ENCODE data around the gene HSPA2. TPM values are rescaled to one million over a fixed set of nuclear protein-coding genes. Genes with fewer than 3 reads are reported as not detected.

HSPA2 gene
- total RNA-seq, 4 donors from 2014 or later: 79.3 to 111 (median 98.9) TPM

DNA sequence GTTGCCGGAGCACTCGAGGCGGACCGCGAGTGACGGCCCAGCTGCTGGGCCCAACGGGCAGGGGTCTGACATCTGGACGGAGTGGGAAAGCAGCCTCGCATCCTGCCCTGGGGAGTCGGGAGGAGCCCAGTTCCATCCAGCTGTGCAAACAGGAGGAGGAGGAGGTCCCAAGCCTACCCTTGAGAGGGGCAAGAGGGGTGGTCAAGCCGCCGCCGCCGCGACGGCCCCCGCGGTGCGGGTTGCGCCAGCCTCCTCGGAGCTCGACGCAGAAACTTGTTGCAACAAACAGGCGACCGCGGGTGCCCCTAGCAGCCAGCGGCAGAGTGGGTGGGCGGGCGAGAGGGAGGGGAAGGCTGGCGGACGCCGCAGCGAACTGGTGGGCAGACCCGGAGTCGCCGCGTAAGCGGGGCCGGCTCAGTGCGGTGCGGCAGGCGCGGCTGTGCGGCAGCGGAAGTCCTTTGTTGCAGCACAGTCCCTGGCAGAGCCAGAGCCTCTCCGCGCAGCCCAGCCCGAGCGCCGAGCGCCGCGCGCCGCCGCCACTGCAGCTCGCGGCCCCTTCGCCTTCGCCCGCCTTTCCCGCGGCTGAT, 36.1 kb upstream of the HSPA2 start, which contains the start of gene ZBTB1:
TSS of gene ZBTB1 (plus strand) at position 461 of the 587 bp plus-strand sequence. CDS start 16,735 bp downstream, outside the sequence.
- 0 to 1% methylated on average over 24 to 45 of the region's 63 CpGs for whole genome bisulfite sequencing, 2 donors
- Histone ChIP-seq H3K27ac (peak within 1 kb of the TSS; percentile 96 to 100 (median 100)), H3K4me1 (peaks cover 0 to 72% (median 46%) of the 10 kb centered on the region in 4 donors), H3K27me3 (no peaks in the 10 kb centered on the region), H3K9me3 (no peaks in the 10 kb centered on the region), H3K4me3 (peak within 1 kb of the TSS; percentile 64 to 99 (median 94)), H3K36me3 (no peaks in the 10 kb centered on the region)
- TF ChIP-seq, protein P1, sequence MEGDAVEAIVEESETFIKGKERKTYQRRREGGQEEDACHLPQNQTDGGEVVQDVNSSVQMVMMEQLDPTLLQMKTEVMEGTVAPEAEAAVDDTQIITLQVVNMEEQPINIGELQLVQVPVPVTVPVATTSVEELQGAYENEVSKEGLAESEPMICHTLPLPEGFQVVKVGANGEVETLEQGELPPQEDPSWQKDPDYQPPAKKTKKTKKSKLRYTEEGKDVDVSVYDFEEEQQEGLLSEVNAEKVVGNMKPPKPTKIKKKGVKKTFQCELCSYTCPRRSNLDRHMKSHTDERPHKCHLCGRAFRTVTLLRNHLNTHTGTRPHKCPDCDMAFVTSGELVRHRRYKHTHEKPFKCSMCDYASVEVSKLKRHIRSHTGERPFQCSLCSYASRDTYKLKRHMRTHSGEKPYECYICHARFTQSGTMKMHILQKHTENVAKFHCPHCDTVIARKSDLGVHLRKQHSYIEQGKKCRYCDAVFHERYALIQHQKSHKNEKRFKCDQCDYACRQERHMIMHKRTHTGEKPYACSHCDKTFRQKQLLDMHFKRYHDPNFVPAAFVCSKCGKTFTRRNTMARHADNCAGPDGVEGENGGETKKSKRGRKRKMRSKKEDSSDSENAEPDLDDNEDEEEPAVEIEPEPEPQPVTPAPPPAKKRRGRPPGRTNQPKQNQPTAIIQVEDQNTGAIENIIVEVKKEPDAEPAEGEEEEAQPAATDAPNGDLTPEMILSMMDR (IDR thresholded peaks at IDR 0.05): peak in 1 of 5 experiments; percentile 3
- TF ChIP-seq EP300 (IDR thresholded peaks at IDR 0.05) (peak in 1 of 2 donors; percentile 67), POLR2A (IDR thresholded peaks at IDR 0.05) (peak; percentile 58)
- DNase-seq (ENCODE audit: low spot score in 2 of 2): peak; percentile 54 to 58

DNA sequence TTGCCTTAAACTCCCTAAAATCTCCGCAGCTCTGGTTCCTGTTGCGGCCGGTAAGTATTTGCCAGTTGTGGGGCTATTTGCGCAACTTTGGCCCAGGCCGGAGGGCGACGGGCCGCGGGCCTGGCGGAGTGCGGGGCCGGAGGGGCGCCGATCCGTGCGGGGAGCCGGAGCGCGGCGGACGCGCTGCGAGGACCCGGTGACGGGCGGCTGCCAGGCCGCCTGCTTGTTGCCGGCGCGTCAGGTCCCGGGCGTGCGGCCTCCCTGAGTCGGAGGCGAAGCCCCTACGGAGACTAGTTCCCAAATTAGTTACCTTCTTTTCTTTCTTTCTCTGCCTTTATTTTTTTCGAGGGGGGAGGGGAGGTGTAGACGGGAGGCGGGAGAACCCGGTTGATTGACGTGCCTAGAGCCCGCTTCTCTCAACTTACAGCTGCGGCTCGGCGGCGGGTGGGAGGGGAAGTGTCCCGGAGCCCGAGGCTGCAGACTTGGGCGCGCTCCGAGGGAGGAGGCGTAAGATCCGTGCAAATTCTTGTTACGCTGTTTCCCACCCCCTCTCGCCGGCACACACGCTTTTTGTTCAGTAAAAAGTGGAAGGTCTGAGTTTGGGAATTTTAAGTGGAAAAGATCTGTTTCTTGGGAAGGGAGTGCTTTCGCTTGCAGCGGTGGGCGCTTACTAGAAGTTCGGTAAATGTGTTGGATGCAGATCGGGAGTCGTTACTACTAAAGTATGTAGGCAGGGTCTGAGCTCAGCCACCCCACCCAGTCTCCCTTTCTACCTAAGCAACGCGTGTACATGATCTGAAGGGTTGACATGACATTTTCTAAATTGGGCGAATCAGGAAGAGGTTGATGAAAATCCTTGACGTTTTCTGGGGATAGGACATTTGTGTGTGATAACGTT, 35.4 kb upstream of the HSPA2 start:
- TF ChIP-seq EP300 (IDR thresholded peaks at IDR 0.05) (peak; percentile 34 to 80), POLR2A (IDR thresholded peaks at IDR 0.05) (peak in 1 of 2 donors; percentile 42)
- TF ChIP-seq, protein P1 (IDR thresholded peaks at IDR 0.05): peak in 1 of 5 experiments; percentile 6
- WGBS, 2 donors: 0% methylated on average over 22 to 68 of the region's 68 CpGs
- H3K27ac ChIP-seq: peak overlapping the region; percentile 96 to 100 (median 100)
- peaks cover 0 to 70% (median 43%) of the 10 kb centered on the region in 4 donors for H3K4me1 ChIP-seq
- H3K4me3 ChIP-seq: peak overlapping the region; percentile 64 to 99 (median 94)
- H3K27me3 ChIP-seq: no peaks in the 10 kb centered on the region
- no peaks in the 10 kb centered on the region for H3K9me3 ChIP-seq
- peak; percentile 78 to 84 for DNase-seq (ENCODE audit: low spot score in 2 of 2)
- H3K36me3 ChIP-seq: no peaks in the 10 kb centered on the region

DNA sequence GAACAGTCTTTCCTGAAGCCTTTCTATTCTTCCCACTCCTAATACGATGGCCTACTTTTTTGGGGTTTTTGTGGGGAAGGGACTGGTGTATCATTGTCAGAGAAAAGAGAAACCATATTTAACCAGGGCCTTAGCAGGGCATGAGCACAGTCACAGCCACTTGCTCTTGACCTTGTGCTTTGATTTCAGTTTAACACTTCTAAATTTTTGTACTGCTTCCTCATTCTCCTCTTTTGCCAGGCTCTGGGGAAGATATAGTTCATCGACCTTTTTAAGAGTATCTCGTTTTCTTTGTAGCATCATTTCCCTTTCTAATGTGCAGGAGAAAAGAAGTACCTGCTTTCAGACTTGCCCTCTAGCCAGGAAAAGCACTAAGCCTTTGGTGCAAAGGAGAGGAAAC, 33.8 kb upstream of the HSPA2 start:
- Histone ChIP-seq H3K27me3 (no peaks in the 10 kb centered on the region), H3K4me1 (peaks cover 0 to 70% (median 36%) of the 10 kb centered on the region in 4 donors), H3K36me3 (no peaks in the 10 kb centered on the region), H3K4me3 (peak overlapping the region in 3 of 4 donors; percentile 64 to 99 (median 93)), H3K27ac (peak overlapping the region; percentile 96 to 100 (median 100)), H3K9me3 (no peaks in the 10 kb centered on the region)
- DNase-seq (ENCODE audit: low spot score in 2 of 2): no peak
- 34 to 39% methylated on average over 3 of the region's 3 CpGs for WGBS, 2 donors
- TF ChIP-seq POLR2A (IDR thresholded peaks at IDR 0.05): no peak
- TF ChIP-seq, protein P1 (IDR thresholded peaks at IDR 0.05): no peak
- no peak for TF ChIP-seq EP300 (IDR thresholded peaks at IDR 0.05)

DNA sequence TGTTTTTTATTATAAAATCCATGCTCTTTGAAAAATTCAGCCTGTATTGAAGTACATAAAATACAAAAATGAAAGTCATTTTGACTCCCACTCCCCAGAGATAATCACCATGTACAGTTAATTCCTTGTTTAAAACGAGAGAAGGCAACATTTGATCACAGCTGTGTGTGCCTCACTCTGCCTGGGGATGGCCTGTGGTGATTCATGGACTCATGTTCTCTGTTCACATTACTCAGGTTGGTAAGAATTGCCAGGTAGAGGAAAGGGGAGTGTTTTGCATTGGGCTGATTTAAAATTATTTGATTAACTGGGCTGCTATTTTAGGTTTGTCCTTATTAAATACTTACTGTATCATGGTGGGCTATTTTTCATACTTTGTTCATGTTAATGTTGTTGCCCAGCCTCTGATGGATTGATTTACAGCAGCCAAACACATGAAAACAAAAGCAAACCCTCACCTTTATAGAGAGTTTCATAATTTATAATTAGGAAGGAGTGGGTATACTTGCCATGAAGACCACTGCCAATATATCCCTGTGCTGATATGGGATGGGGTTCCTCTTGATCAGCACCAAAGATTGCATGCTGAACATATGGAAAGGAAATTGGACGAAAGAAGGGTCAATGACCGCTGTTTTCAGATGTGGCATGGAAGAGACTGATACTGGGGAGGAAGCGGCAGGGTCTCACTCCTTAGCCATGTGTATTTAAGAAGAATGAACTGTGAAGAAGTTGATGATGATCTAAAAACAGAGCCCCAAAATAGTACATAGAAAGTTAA, 33.0 kb upstream of the HSPA2 start:
- H3K36me3 ChIP-seq: no peaks in the 10 kb centered on the region
- no peak overlapping the region for H3K4me3 ChIP-seq
- DNase-seq (ENCODE audit: low spot score in 2 of 2): no peak
- H3K27ac ChIP-seq: peak overlapping the region in 2 of 4 donors; percentile 99 to 100
- H3K4me1 ChIP-seq: peaks cover 0 to 70% (median 31%) of the 10 kb centered on the region in 4 donors
- WGBS, 2 donors: 72 to 73% methylated on average over 4 of the region's 4 CpGs
- H3K27me3 ChIP-seq: no peaks in the 10 kb centered on the region
- TF ChIP-seq POLR2A (IDR thresholded peaks at IDR 0.05) (no peak), EP300 (IDR thresholded peaks at IDR 0.05) (no peak)
- TF ChIP-seq, protein P1 (IDR thresholded peaks at IDR 0.05): no peak
- H3K9me3 ChIP-seq: no peaks in the 10 kb centered on the region

All from tibial nerve (tissue), 4 donors.